GM19372 (cell line): ENCODE results near the gene PPEF1.

ENCODE experiments used
- ATAC-seq: cut with Tn5 transposase; IDR thresholded peaks from one replicate; pipeline ENCODE4 v1.9.1; 2021; ENCODE audit warnings: mild to moderate bottlenecking, low read depth, moderate library complexity; ENCODE audit not compliant: unreplicated experiment

The PPEF1 gene

DNA sequence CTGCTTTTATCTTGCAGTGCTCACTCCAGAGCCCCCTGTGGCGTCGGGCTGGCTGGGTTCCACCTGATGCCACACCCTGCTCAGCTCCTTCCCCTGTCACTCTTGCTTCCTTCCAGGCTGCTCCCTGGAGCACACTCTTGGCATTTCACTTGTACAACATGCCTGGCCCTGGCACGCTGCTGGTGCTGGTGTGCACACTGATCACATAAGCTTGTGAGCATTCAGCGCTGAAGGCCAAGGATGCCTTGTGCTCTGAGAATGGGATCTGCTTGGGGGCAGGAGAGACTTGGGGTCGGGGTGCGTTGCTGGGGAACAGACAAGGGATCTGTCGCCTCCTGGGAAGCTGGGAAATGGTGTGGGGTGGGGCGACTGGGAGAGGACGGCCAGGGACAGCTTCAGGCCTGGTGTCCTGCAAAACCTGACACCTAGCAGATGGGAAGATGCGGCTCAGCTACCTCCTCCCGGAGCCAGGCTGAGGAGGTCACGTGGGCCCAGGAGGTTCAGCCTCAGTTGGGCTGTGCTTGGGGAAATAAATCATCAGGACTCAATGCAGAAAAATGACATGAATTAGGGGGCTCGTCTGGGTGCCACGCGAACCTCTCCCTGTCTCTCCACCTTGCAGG is 167.9 kb downstream of the PPEF1 start:
- ATAC-seq: no peak

DNA sequence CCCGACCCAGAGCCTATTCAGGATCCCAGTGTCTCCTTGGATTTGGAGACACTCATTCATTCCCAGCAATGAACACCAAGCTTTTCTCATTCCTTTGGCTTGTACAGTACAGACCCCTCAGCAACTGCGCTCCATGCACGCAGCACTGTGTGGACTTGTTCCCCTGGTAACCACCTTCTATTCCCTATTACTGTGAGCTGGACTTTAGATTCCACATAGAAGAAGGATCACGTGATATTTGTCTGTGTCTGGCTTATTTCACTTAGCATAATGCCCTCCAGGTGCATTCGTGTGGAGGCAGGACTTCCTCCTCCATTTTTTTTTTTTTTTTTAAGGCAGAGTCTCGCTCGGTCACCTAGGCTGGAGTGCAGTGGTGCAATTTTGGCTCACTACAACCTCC is 170.0 kb downstream of the PPEF1 start:
- no peak for ATAC-seq
